K562 (cell line): ENCODE measurements around the gene BLOC1S4. TPM values are rescaled to one million over a fixed set of nuclear protein-coding genes. Genes with fewer than 3 reads are reported as not detected.

Experiments
- ATF1 ChIP-seq, 2 experiments: fragments of 450-650 bp in 1 of 2; IDR thresholded peaks; 2 replicates each; pipeline ENCODE4 v1.6.1; 2016; ENCODE audit warnings: missing compliant biosample characterization in 1 of 2, missing genetic modification characterization in 1 of 2
- E2F8 ChIP-seq: fragments of 450-650 bp; IDR thresholded peaks from 2 replicates; pipeline ENCODE4 v1.7.1; 2018; ENCODE audit warnings: mild to moderate bottlenecking, low read depth; ENCODE audit not compliant: partially characterized antibody
- EP400 ChIP-seq: fragments of 450-650 bp; IDR thresholded peaks from 2 replicates; pipeline ENCODE4 v1.6.1; 2017; ENCODE audit warnings: antibody characterized with exemption, mild to moderate bottlenecking, moderate library complexity
- ERF ChIP-seq: fragments of 450-650 bp; formaldehyde crosslinking; IDR thresholded peaks from 2 replicates; pipeline ENCODE4 v1.4.0; 2020; ENCODE audit warnings: mild to moderate bottlenecking, mixed read lengths
- FOXP1 ChIP-seq: sonication (generic); formaldehyde crosslinking; IDR thresholded peaks from 2 replicates; pipeline ENCODE4 v1.8.0; 2022; ENCODE audit warnings: mild to moderate bottlenecking, missing genetic modification reagents
- GTF2F1 ChIP-seq: IDR thresholded peaks from 2 replicates; pipeline ENCODE4 v1.6.1; 2011; ENCODE audit warnings: low read depth, low read length, improper control_type of control experiment
- NRF1 ChIP-seq, 2 experiments: fragments of 450-650 bp; IDR thresholded peaks in 1 of 2; conservative IDR thresholded peaks in 1 of 2; 2 replicates each; pipeline ENCODE4 v1.6.1; 2014; ENCODE audit warnings: mild to moderate bottlenecking in 2 of 2
- PHF20 ChIP-seq: fragments of 450-650 bp; IDR thresholded peaks from 2 replicates; pipeline ENCODE4 v1.6.1; 2018; ENCODE audit not compliant: partially characterized antibody
- POLR2B ChIP-seq: fragments of 450-650 bp; IDR thresholded peaks from 2 replicates; pipeline ENCODE4 v1.6.1; 2018; ENCODE audit warnings: low read depth; ENCODE audit not compliant: partially characterized antibody
- RB1 ChIP-seq: fragments of 450-650 bp; IDR thresholded peaks from 2 replicates; pipeline ENCODE4 v1.6.1; 2017; ENCODE audit warnings: low read depth, mild to moderate bottlenecking
- RBFOX2 ChIP-seq: fragments of 200-400 bp; formaldehyde crosslinking; IDR thresholded peaks from 2 replicates; pipeline ENCODE4 v1.6.1; 2017; ENCODE audit warnings: low read depth, mild to moderate bottlenecking, low read length, moderate library complexity
- TAF9B ChIP-seq: fragments of 450-650 bp; IDR thresholded peaks from 2 replicates; pipeline ENCODE4 v1.6.1; 2018; ENCODE audit warnings: mild to moderate bottlenecking; ENCODE audit not compliant: partially characterized antibody
- TFAP4 ChIP-seq: sonication (generic); formaldehyde crosslinking; IDR thresholded peaks from 2 replicates; pipeline ENCODE4 v1.8.0; 2022; ENCODE audit warnings: missing genetic modification reagents, mild to moderate bottlenecking, moderate library complexity, borderline replicate concordance
- ZBTB17 ChIP-seq: fragments of 450-650 bp; formaldehyde crosslinking; IDR thresholded peaks from 2 replicates; pipeline ENCODE4 v1.4.0; 2020; ENCODE audit warnings: mild to moderate bottlenecking
- ZHX1 ChIP-seq: fragments of 150-350 bp; conservative IDR thresholded peaks from 2 replicates; pipeline ENCODE4 v1.6.1; 2014; ENCODE audit warnings: low read length
- ZNF740 ChIP-seq, 3 experiments: fragments of 200-800 bp in 1 of 3; sonication (Bioruptor generic) in 1 of 3; sonication (generic) in 1 of 3; formaldehyde crosslinking in 1 of 3; IDR thresholded peaks; 2 replicates each; pipeline versions ENCODE4 v1.6.1 to v1.8.0; 2016 to 2022; ENCODE audit warnings: mild to moderate bottlenecking in 2 of 3, missing compliant biosample characterization in 2 of 3, missing genetic modification characterization in 2 of 3, missing genetic modification reagents in 1 of 3
- polyA plus RNA-seq, 8 experiments: library from polyadenylated mRNA; depleted of rRNA in 4 of 8; stranded (reverse) in 5 of 8; unstranded in 3 of 8; fragments of >200 nt; fragmentation: Nextera tagmentation in 2 of 8; fragmentation: Illumina TruSeq in 1 of 8; extraction: Ambion mirVana in 2 of 8; extraction: Trizol in 1 of 8; gene quantifications; 2 replicates each; pipeline versions ENCODE4 v1.2.1 to v1.2.3, GENCODE V29; 2011 to 2014; ENCODE audit warnings: inconsistent platforms in 1 of 8, missing spikeins in 1 of 8
- total RNA-seq, 7 experiments: library from RNA; depleted of rRNA in 6 of 7; stranded (reverse); fragments of >200 nt in 6 of 7; fragmentation: Illumina TruSeq in 2 of 7; extraction: Trizol in 2 of 7; gene quantifications; 2 replicates each; pipeline versions ENCODE4 v1.2.1 to v1.2.3, GENCODE V29; 2011 to 2021; ENCODE audit warnings: low replicate concordance in 1 of 7

Gene BLOC1S4
- total and polyA plus RNA-seq, 9 of the 15 experiments (the other 6 are each of a cell fraction or from before 2014, with no cell fraction given) = 3.1 to 31.6 (median 11.2) TPM

DNA sequence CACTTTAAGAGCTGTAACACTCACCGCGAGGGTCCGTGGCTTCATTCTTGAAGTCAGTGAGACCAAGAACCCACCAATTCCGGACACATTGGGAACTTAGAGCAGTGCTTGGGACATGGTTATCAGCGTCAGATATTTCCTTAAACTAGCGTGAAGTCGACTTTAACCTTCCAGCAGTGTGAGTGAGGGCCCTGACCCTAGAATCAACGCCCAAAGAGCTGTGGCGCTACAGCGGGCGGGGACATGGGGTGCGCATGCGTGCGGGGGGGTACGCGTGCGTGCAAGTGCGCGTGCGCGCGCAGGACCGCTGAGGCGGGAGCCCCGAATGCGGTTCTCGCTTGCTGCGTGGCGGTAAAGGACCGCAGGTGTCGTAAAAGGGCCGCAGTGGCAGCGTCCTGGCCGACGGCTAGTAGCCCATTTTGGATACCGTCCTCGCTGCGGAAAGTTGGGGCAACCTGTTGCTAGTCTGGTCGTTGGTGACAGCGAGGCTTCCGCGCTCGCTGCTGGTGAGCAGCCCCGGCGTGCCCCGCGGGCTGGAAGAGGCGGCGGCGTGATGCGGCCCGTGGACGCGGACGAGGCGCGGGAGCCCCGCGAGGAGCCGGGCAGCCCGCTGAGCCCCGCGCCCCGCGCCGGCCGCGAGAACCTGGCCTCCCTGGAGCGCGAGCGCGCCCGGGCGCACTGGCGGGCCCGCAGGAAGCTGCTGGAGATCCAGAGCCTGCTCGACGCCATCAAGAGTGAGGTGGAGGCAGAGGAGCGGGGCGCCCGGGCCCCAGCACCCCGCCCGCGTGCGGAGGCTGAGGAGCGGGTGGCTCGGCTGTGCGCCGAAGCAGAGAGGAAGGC is 42.1 kb upstream of the BLOC1S4 start (continued):
- TF ChIP-seq ZHX1 (no peak), E2F8 (no peak), RBFOX2 (peak; percentile 93), ZBTB17 (CRISPR knock-in tag) (peak; percentile 57; the same call in 1 of the 2 replicates), PHF20 (peak; percentile 12), TFAP4 (CRISPR knock-in tag) (peak; percentile 79), EP400 (peak; percentile 82), TAF9B (peak; percentile 81), NRF1 (conservative IDR thresholded peaks at IDR 0.05 in 1 of 2, IDR thresholded peaks at IDR 0.05 in 1 of 2) (peak; percentile 100), POLR2B (peak; percentile 99), ATF1 (CRISPR knock-in tag; IDR thresholded peaks at IDR 0.05) (no peak), ATF1 (tag; IDR thresholded peaks at IDR 0.05) (peak; percentile 69), ZNF740 (CRISPR knock-in tag; IDR thresholded peaks at IDR 0.05) (no peak), ZNF740 (tag; IDR thresholded peaks at IDR 0.05) (no peak), FOXP1 (CRISPR knock-in tag) (peak; percentile 10; the same call in 1 of the 2 replicates), ERF (peak; percentile 39; the same call in 1 of the 2 replicates), GTF2F1 (peak; percentile 58; the same call in 1 of the 2 replicates), RB1 (peak; percentile 67)
